Upper lobe of left lung (tissue), 6 donors: Measurements from ENCODE around the gene C17orf75. TPM values are rescaled to one million over a fixed set of nuclear protein-coding genes. Genes with fewer than 3 reads are reported as not detected.
"Not testable (repeated sequence)": the region's sequence is repeated elsewhere in the genome, so short reads cannot be mapped to it uniquely, and the experiment has no call there.

Source experiments
- ATAC-seq, 2 donors: fragments of 200-7000 bp; cut with Tn5 transposase; one replicate each; pipeline ENCODE4 v1.9.1; 2022; ENCODE audit warnings: mild to moderate bottlenecking in 2 of 2, moderate library complexity in 2 of 2; ENCODE audit not compliant: low FRiP score in 2 of 2
- DNase-seq, 2 donors: peaks; one replicate each; pipeline ENCODE4 v3.0.0-alpha.2; 2019 to 2020
- H3K27ac ChIP-seq, 4 donors: fragments of 200-600 bp; sonication (generic); one replicate each; pipeline ENCODE4 v1.5.1; 2016 to 2019
- H3K27me3 ChIP-seq, 4 donors: fragments of 200-600 bp; sonication (generic); one replicate each; pipeline ENCODE4 v1.5.1; 2017 to 2019
- H3K36me3 ChIP-seq, 4 donors: fragments of 200-600 bp; sonication (generic); one replicate each; pipeline ENCODE4 v1.5.1; 2016 to 2019
- H3K4me1 ChIP-seq, 4 donors: fragments of 200-600 bp; sonication (generic); one replicate each; pipeline ENCODE4 v1.5.1; 2018 to 2019
- H3K4me3 ChIP-seq, 4 donors: fragments of 200-600 bp; sonication (generic); one replicate each; pipeline ENCODE4 v1.5.1; 2017 to 2019; ENCODE audit warnings: mild to moderate bottlenecking in 2 of 4, moderate library complexity in 1 of 4
- H3K9me3 ChIP-seq, 4 donors: fragments of 200-600 bp; sonication (generic); one replicate each; pipeline ENCODE4 v1.5.1; 2018 to 2019
- CTCF ChIP-seq, 6 experiments: fragments of 450-650 bp in 4 of 6; fragments of 200-600 bp in 2 of 6; sonication (generic) in 2 of 6; IDR thresholded peaks; one replicate each; pipeline ENCODE4 v1.5.1; 2016 to 2019; ENCODE audit warnings: antibody characterized with exemption in 6 of 6
- EP300 ChIP-seq, 4 donors: sonication (generic); formaldehyde crosslinking; IDR thresholded peaks; one replicate each; pipeline ENCODE4 v1.5.1; 2017; ENCODE audit warnings: antibody characterized with exemption in 4 of 4, control low read depth in 2 of 4
- POLR2A ChIP-seq, 4 donors: fragments of 450-650 bp; IDR thresholded peaks; one replicate each; pipeline ENCODE4 v1.5.1; 2016 to 2017; ENCODE audit warnings: antibody characterized with exemption in 4 of 4, mild to moderate bottlenecking in 2 of 4
- POLR2AphosphoS5 ChIP-seq, 2 donors: sonication (generic); formaldehyde crosslinking; IDR thresholded peaks; one replicate each; pipeline ENCODE4 v1.5.1; 2017; ENCODE audit warnings: antibody characterized with exemption in 2 of 2
- WGBS, 2 donors: methylation state at CpG; one replicate each; pipeline ENCODE4 v1.1.5; 2017 to 2018; 5-methylcytosine and 5-hydroxymethylcytosine counted together
- total RNA-seq, 6 donors: library from RNA; depleted of rRNA in 4 of 6; stranded (reverse); fragments of >200 nt in 4 of 6; gene quantifications; one replicate each; pipeline versions ENCODE4 v1.1.0 to v1.2.1, GENCODE V29; 2016 to 2021
- donor health status: DM: no; HTN: no; CAD: no; lungs with moderate emphysema.
- donor health status: DM: no; HTN: yes; CAD: no; lungs with severe emphysema.

The C17orf75 gene
- total RNA-seq, 6 donors from 2014 or later = 4.7 to 17.8 (median 12.9) TPM

GRCh38 chr17:32355649-32356377, 13.8 kb upstream of the C17orf75 start:
- 46 to 56% methylated on average over 6 of the region's 6 CpGs for WGBS, 2 donors
- Histone ChIP-seq H3K27me3 (no peaks in the 10 kb centered on the region), H3K4me3 (no peak overlapping the region), H3K4me1 (peaks cover 52 to 74% (median 57%) of the 10 kb centered on the region in 4 donors), H3K36me3 (peaks cover 24 to 83% (median 59%) of the 10 kb centered on the region in 4 donors), H3K9me3 (no peaks in the 10 kb centered on the region), H3K27ac (peak overlapping the region in 2 of 4 donors; percentile 1 to 32)
- TF ChIP-seq POLR2A (IDR thresholded peaks at IDR 0.05) (no peak), POLR2AphosphoS5 (IDR thresholded peaks at IDR 0.05) (no peak), CTCF (IDR thresholded peaks at IDR 0.05) (no peak), EP300 (IDR thresholded peaks at IDR 0.05) (no peak)
- DNase-seq (no peak), ATAC-seq (no peak)

- peak overlapping the region in 3 of 4 donors; percentile 22 to 86 (median 72) for H3K4me3 ChIP-seq
- H3K27ac ChIP-seq, H3K9me3 ChIP-seq, DNase-seq, ATAC-seq, H3K27me3 ChIP-seq: not testable (repeated sequence)
- peaks cover 56 to 73% (median 58%) of the 10 kb centered on the region in 4 donors for H3K4me1 ChIP-seq
- peaks cover 0 to 52% (median 29%) of the 10 kb centered on the region in 4 donors for H3K36me3 ChIP-seq
- 80 to 91% methylated on average over 9 of the region's 9 CpGs for WGBS, 2 donors
These were observed 10.8 kb upstream of the C17orf75 start for GRCh38 chr17:32352734-32353133.

- H3K27ac ChIP-seq = peak overlapping the region; percentile 97 to 99 (median 99)
- peak; percentile 74 to 85 for ATAC-seq
- H3K9me3 ChIP-seq = no peaks in the 10 kb centered on the region
- H3K4me3 ChIP-seq = peak overlapping the region; percentile 69 to 93 (median 79)
- DNase-seq = peak in 1 of 2 donors; percentile 59
- 0 to 1% methylated on average over 20 of the region's 20 CpGs for WGBS, 2 donors
- TF ChIP-seq CTCF (IDR thresholded peaks at IDR 0.05) = no peak
- TF ChIP-seq EP300 (IDR thresholded peaks at IDR 0.05) = no peak
- no peak for TF ChIP-seq POLR2AphosphoS5 (IDR thresholded peaks at IDR 0.05)
- TF ChIP-seq POLR2A (IDR thresholded peaks at IDR 0.05) = no peak
- H3K36me3 ChIP-seq = peaks cover 0 to 35% (median 23%) of the 10 kb centered on the region in 4 donors
- no peaks in the 10 kb centered on the region for H3K27me3 ChIP-seq
- peaks cover 42 to 54% (median 47%) of the 10 kb centered on the region in 4 donors for H3K4me1 ChIP-seq
These were observed 8.9 kb upstream of the C17orf75 start for GRCh38 chr17:32350666-32351418.

- peaks cover 0 to 27% (median 21%) of the 10 kb centered on the region in 4 donors for H3K36me3 ChIP-seq
- DNase-seq (peak; percentile 90 to 96), ATAC-seq (peak; percentile 99)
- peaks cover 35 to 46% (median 39%) of the 10 kb centered on the region in 4 donors for H3K4me1 ChIP-seq
- peak within 1 kb of the TSS; percentile 97 to 99 (median 99) for H3K27ac ChIP-seq
- no peaks in the 10 kb centered on the region for H3K9me3 ChIP-seq
- H3K27me3 ChIP-seq = no peaks in the 10 kb centered on the region
- WGBS, 2 donors = 0% methylated on average over 34 to 47 of the region's 47 CpGs
- peak within 1 kb of the TSS; percentile 69 to 93 (median 79) for H3K4me3 ChIP-seq
- TF ChIP-seq CTCF (IDR thresholded peaks at IDR 0.05) = peak in 2 of 6 experiments; percentile 8 to 21
- peak; percentile 76 to 92 (median 84) for TF ChIP-seq POLR2A (IDR thresholded peaks at IDR 0.05)
- TF ChIP-seq POLR2AphosphoS5 (IDR thresholded peaks at IDR 0.05) = peak; percentile 98
- no peak for TF ChIP-seq EP300 (IDR thresholded peaks at IDR 0.05)
These were observed 8.1 kb upstream of the C17orf75 start, which contains the start of gene ZNF207 for GRCh38 chr17:32349854-32350665. Gene ZNF207, plus strand, starts transcription at chr17:32350157. Its CDS starts 129 bp downstream, at chr17:32350286.
